Stomach smooth muscle (tissue), 2 donors: Measurements from ENCODE around the gene PAX9.
A peak's percentile ranks its signal among the peaks of the same experiment; 100 is the strongest.

Experiments used
- H3K27ac ChIP-seq: one replicate; pipeline ENCODE4 v1.7.0; 2013; ENCODE audit warnings: mild to moderate bottlenecking, low read length, inconsistent platforms
- H3K27me3 ChIP-seq, 2 donors: one replicate each; pipeline ENCODE4 v1.7.0; 2013; ENCODE audit warnings: low read length in 2 of 2; ENCODE audit not compliant: insufficient read depth in 2 of 2, control insufficient read depth in 1 of 2
- H3K36me3 ChIP-seq, 2 donors: one replicate each; pipeline ENCODE4 v1.7.0; 2013; ENCODE audit warnings: low read length in 2 of 2; ENCODE audit not compliant: control insufficient read depth in 2 of 2, insufficient read depth in 2 of 2
- H3K4me1 ChIP-seq: one replicate; pipeline ENCODE4 v1.7.0; 2013; ENCODE audit warnings: low read length; ENCODE audit not compliant: control insufficient read depth, insufficient read depth
- H3K4me3 ChIP-seq, 2 donors: one replicate each; pipeline ENCODE4 v1.7.0; 2013; ENCODE audit warnings: low read length in 2 of 2
- H3K9ac ChIP-seq, 2 donors: one replicate each; pipeline ENCODE4 v1.7.0; 2013; ENCODE audit warnings: low read length in 2 of 2, mild to moderate bottlenecking in 1 of 2
- H3K9me3 ChIP-seq, 2 donors: one replicate each; pipeline ENCODE4 v1.7.0; 2013; ENCODE audit warnings: low read length in 2 of 2; ENCODE audit not compliant: control insufficient read depth in 2 of 2
- donor health status: healthy.
- donor health status: Pancreatic carcinoma.

The PAX9 gene

GRCh38 chr14:36655963-36656686 is 5.5 kb upstream of the PAX9 start:
- Histone ChIP-seq H3K4me3 (peak overlapping the region in 1 of 2 donors; percentile 67), H3K9ac (no peak overlapping the region), H3K4me1 (peaks cover 20% of the 10 kb centered on the region), H3K27ac (no peak overlapping the region), H3K9me3 (peaks cover 0 to 2% of the 10 kb centered on the region in 2 donors), H3K27me3 (peaks cover 83 to 97% of the 10 kb centered on the region in 2 donors), H3K36me3 (no peaks in the 10 kb centered on the region)

GRCh38 chr14:36656687-36657398 is 4.8 kb upstream of the PAX9 start:
- peaks cover 27% of the 10 kb centered on the region for H3K4me1 ChIP-seq
- H3K27me3 ChIP-seq, result peaks cover 91 to 97% of the 10 kb centered on the region in 2 donors
- H3K9me3 ChIP-seq, result peaks cover 0 to 2% of the 10 kb centered on the region in 2 donors
- H3K27ac ChIP-seq, result no peak overlapping the region
- H3K36me3 ChIP-seq, result no peaks in the 10 kb centered on the region
- no peak overlapping the region for H3K9ac ChIP-seq
- H3K4me3 ChIP-seq, result peak overlapping the region; percentile 44 to 67

GRCh38 chr14:36657399-36658122 is 4.1 kb upstream of the PAX9 start:
- H3K9me3 ChIP-seq, result peaks cover 0 to 2% of the 10 kb centered on the region in 2 donors
- peaks cover 94 to 99% of the 10 kb centered on the region in 2 donors for H3K27me3 ChIP-seq
- peaks cover 34% of the 10 kb centered on the region for H3K4me1 ChIP-seq
- H3K9ac ChIP-seq, result no peak overlapping the region
- H3K4me3 ChIP-seq, result peak overlapping the region; percentile 44 to 67
- no peaks in the 10 kb centered on the region for H3K36me3 ChIP-seq
- no peak overlapping the region for H3K27ac ChIP-seq

DNA sequence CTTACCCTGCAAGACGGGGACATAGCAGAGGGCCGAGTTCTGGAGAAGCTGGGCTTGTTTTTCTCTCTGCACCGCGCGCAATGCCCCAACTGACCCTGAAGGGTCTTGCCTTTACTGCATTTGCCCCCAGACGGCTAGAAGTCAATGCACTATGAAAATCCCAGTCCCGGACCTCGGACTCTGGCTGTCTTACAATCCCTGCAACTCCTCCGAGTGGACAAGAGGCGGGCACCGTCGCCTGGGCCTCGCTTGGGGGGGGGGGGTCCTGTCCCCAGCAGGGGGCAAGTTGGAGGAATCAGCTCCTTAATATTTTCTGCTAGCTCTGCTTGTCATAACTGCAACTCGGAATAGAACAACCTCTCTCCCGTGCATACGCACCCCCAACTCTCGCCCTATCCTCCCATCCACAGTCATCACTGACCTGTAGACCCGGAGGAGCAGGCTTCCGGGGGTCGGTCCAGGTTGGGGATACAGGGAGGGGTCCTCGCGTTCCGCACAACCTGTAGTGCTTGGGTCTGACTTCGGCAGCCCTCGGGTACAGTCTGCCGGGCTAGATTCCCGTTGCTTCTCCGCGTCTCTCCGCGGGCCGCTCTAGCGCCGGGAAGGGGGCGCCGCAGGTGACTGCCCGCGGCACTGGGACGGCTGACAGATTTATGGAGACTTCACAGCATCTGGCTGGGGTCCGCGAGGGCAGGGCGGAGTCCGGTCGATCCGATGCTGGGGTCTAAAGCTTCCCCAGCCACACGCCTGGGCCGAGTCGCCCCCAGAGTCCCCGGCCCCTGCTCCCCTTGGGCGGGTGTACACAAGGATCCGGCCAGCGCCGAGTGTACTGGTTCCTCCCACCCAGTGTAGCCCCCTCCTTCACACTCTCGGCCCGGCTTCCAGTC is 3.3 kb upstream of the PAX9 start:
- Histone ChIP-seq H3K27ac (no peak overlapping the region), H3K36me3 (no peaks in the 10 kb centered on the region), H3K27me3 (peaks cover 95 to 99% of the 10 kb centered on the region in 2 donors), H3K9ac (no peak overlapping the region), H3K4me1 (peaks cover 42% of the 10 kb centered on the region), H3K9me3 (no peaks in the 10 kb centered on the region), H3K4me3 (peak overlapping the region in 1 of 2 donors; percentile 67)

- Histone ChIP-seq H3K27ac (no peak overlapping the region), H3K36me3 (no peaks in the 10 kb centered on the region), H3K9ac (no peak overlapping the region), H3K27me3 (peaks cover 98 to 99% of the 10 kb centered on the region in 2 donors), H3K4me1 (peaks cover 45% of the 10 kb centered on the region), H3K9me3 (no peaks in the 10 kb centered on the region), H3K4me3 (no peak overlapping the region)
These were observed 2.4 kb upstream of the PAX9 start for GRCh38 chr14:36659010-36659821.

GRCh38 chr14:36659822-36660735 is 1.6 kb upstream of the PAX9 start:
- H3K27ac ChIP-seq, result no peak overlapping the region
- no peaks in the 10 kb centered on the region for H3K9me3 ChIP-seq
- peaks cover 45% of the 10 kb centered on the region for H3K4me1 ChIP-seq
- no peak overlapping the region for H3K9ac ChIP-seq
- peaks cover 96 to 99% of the 10 kb centered on the region in 2 donors for H3K27me3 ChIP-seq
- no peaks in the 10 kb centered on the region for H3K36me3 ChIP-seq
- no peak overlapping the region for H3K4me3 ChIP-seq

GRCh38 chr14:36660736-36661505 is 739 bp upstream of the PAX9 start:
- Histone ChIP-seq H3K4me1 (peaks cover 45% of the 10 kb centered on the region), H3K9me3 (no peaks in the 10 kb centered on the region), H3K36me3 (no peaks in the 10 kb centered on the region), H3K27ac (no peak overlapping the region), H3K27me3 (peaks cover 92 to 98% of the 10 kb centered on the region in 2 donors), H3K9ac (no peak overlapping the region), H3K4me3 (peak overlapping the region; percentile 34 to 65)

- no peaks in the 10 kb centered on the region for H3K36me3 ChIP-seq
- no peaks in the 10 kb centered on the region for H3K9me3 ChIP-seq
- H3K27me3 ChIP-seq, result peaks cover 91 to 98% of the 10 kb centered on the region in 2 donors
- H3K27ac ChIP-seq, result no peak overlapping the region
- peak overlapping the region; percentile 52 to 64 for H3K4me3 ChIP-seq
- H3K9ac ChIP-seq, result no peak overlapping the region
- peaks cover 41% of the 10 kb centered on the region for H3K4me1 ChIP-seq
These were observed 540 bp downstream of the PAX9 start for GRCh38 chr14:36662258-36662542.
